Measurements from ENCODE around the gene ANXA4.

The ANXA4 gene

DNA sequence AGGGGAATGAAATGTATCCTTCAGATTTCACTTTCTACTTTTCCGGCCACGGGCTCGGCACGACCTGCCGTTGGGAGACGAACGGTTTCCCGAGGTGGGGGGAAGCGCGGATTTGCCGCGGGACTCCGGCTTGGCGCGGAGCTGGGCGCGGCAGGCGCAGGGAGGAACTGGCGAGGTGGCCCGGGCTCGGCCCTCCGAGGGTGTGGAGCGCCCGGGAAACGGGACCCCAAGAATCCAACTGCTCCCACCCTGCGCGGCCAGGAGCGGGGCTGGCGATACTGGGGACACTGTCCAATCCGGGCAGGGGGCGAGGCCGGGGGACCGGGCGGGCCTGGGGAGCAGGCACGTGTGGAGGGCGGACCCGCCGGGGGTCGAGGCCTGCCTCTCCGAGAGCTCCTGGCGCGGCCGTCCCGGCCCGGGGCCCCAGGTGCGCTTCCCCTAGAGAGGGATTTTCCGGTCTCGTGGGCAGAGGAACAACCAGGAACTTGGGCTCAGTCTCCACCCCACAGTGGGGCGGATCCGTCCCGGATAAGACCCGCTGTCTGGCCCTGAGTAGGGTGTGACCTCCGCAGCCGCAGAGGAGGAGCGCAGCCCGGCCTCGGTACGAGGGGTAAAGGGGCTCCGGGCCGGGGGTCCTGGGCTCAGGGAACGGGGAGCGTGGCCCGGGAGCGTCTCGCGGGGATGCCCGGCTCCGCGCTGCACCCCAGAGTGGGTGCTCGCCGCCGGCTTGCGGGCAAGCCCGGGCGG lies at the start of gene ANXA4:
TSS of gene ANXA4 (plus strand) at position 560 of the 747 bp plus-strand sequence. CDS start 39,432 bp downstream, outside the sequence.
- peak; percentile 81 for DNase-seq (ENCODE audit: low spot score)

DNA sequence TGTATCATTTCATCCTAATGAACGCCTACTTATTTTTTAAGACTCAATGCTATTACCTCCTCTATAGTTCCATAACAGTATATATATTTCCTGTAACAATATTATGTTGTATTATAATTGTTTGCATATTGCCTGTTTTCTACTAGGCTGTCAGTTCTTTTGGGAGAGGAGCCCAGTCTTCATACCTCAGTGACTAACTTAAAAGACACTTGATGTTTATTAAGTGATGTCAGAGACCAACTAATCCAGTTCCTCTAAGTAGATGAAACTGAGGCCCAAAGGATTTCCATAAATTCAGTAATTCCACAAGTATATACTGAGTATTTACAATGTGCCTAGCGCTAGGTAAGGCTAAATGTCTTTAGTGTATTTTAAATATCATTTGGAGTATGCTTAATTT lies 49.5 kb upstream of the ANXA4 start:
- no peak for DNase-seq (ENCODE audit: low spot score)

DNA sequence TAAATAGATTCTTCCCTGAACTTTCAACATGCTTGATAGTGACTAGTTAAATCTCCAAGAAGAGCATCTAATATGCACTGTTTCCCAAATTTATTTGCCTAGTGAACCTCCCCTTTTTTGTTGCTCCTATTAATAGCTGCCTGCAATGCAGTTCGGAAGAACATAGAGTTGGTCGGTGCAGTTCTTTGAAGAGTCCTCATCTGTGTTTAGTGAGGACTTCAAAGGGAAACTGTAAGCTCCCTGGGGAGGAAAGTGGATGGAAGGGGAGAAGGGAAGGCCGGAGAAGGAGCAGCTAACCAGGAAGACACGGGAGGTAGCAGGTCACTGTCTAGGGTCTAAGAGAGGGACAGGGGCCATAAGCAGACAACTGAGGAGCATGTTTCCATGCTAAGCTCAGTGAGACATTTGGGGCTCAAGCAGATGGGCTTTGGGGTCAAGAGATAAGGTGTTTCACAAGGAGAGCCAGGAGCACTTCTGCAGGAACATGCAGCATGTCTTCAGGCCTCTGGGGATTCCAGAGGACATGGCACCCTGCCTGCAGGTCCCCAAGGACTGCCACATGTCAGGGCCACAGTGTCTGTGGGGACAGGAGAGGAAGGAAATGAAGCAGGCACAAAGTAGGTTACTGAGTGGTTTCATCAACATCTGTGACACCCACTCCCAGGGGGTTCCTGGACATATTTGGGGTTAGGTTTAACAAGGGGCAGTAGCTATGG lies 48.7 kb upstream of the ANXA4 start:
- no peak for DNase-seq (ENCODE audit: low spot score)

DNA sequence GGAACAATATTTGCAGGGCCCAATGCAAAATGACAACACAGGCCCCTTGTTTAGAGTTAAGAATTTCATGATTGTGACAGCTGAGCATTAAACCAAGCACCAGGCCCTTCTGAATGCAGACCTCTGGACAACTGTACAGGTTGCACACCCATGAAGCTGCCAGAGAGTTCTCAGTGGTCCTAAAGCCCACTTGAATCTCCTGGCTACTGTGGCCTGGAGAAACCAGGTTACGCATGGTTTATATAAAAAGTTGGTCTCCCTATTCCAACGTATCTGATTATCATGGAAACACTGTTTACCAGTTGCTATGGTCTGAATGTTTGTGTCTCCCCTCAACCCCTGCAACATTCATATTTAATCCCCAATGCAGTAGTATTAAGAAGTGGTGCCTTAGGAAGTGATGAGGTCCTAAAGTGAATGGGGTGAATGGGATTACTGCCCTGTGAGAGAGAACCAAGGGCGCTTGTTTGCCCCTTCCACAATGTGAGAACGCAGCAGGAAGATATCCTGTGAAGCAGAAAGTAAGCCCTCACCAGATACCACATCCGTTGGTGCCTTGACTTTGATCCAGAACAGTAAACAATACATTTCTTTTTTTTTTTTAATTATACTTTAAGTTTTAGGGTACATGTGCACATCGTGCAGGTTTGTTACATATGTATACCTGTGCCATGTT lies 48.0 kb upstream of the ANXA4 start:
- no peak for DNase-seq (ENCODE audit: low spot score)

DNA sequence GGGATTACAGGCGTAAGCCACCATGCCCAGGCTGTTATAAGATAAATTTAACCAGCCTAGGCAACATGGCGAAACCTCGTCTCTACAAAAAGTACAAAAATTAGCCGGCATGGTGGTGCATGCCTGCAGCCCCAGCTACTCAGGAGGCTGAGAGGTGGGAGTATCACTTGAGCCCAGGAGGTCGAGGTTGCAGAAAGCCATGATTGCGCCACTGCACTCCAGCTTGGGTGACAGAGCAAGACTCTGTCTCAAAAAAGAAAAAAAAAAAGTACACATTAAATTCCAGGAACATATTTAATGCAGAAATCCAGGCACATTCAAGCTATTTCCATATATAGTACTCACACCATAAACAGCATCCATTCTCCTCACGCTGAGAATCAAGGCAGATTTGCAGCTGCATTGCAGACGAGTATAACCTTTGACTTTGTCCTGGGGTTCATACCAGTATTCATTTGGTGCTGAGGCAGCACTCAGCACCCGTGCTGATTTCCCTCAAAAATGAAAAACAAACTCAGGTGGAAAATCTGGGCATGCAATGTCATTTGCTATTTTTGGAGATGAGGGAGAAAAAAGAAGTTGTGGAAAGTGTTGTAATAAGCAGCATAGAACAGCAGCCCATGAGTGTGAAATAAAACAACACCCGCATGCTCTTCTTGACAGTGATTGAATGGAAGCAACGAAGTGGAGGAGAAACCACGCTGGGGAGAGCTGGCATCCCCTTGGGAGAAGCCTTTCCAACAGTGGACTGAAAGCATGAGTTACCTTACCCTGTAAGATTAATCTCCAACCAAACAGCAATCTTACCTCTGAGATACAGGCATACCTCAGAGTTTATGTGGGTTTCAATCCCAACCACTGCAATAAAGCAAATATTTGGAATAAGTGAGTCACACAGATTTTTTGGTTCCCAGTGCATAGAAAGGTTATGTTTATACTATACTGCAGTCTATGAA lies 46.8 kb upstream of the ANXA4 start:
- no peak for DNase-seq (ENCODE audit: low spot score)

DNA sequence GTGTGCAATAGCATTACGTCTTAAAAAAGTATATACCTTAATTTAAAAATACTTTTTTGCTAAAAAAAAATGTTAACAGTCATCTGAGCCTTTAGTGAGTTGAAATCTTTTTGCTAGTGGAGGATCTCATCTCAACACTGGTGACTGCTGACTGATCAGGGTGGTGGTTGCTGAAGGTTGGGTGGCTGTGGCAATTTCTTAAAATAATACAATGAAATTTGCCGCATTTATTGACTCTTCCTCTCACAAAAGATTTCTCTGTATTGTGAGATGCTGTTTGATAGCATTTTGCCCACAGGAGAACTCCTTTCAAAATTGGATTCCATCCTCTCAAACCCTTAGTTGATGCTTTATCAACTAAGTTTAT lies 46.1 kb upstream of the ANXA4 start:
- no peak for DNase-seq (ENCODE audit: low spot score)

DNA sequence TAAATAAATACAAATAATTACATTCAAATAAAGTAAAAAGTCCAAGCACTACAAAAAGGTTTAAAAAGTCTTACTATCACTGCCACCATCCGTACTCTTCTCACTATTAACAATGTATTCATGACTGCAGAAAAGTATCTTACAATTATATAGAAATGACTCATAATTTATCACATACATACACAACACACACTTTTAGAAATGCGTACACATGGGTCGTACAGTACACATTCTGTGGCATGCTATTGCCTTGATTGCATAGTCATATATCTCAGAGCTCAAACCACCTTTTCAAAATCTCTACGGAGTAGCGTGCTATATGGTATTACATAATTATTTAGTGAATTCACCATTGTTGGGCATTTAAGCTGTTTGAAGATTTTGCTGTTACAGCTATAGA lies 41.6 kb upstream of the ANXA4 start:
- no peak for DNase-seq (ENCODE audit: low spot score)

DNA sequence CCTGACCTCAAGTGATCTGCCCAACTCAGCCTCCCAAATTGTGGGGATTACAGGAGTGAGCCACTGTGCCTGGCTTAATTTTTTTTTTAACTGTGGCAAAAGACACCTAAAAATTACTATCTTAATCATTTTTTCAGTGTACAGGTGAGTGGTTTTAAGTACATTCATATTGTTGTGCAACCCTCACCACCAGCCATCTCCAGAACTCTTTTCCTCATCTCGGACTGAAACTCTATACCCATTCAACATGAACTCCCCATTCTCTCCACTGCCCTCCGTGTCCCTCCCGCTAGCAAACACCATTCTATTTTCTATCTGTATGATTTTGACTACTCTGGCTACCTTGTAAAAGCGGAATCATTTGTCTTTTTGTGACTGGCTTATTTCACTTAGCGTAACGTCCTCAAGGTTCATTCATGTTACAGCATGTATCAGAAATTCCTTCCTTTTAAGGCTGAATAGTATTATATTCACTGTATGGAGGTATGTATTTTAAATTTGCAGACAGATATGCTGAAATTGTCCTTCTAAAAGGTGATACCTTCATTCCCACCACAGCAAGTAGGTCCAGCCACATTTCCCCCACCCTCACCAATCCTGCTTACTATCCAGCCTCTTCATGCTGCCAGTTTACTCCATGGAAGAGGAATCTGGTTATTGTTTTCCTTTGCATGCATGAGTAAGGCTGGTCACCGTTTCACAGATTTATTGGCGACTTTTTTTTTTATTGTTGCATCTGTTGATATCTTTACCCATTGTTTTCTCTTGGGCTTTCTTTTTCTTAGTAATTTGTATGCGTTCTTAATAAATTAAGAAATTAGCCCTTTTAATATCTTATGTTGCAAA lies 40.6 kb upstream of the ANXA4 start:
- DNase-seq (ENCODE audit: low spot score), result no peak

DNA sequence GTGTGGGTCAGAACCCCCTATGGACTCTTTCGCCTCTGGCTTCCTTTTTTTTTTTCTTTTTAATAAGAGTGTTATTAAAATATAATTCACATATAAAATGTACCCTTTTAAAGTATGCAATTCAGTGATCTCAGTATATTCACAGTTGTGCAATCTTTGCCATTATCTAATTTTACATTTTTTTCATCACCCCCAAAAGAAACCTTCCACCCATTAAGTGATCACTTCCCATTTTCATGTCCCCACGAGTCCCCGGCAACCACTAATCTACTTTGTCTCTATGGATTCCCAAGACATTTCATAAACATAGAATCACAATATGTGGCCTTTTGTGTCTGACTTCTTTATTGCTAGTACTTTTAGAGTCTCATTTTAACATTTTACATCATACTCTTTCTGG lies 38.7 kb upstream of the ANXA4 start:
- no peak for DNase-seq (ENCODE audit: low spot score)

DNA sequence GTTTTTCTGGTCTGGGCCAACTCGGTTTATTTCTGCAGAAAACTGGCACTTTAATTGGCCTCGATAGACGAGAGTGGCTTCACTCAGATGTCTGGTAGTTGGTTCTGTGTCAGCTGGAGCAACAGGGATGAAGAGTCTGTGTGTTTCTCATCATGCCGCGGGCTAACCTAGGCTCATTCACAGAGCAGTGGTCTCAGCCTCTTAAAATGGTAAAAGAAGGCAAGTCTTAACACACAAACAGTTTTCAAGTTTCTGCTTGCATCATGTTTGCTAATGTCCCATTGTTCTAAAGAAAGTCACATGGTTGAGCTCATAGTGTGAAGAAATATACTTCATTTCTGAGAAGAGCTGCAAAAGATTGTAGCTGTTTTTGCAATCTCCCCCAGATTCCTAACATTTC lies 37.5 kb upstream of the ANXA4 start:
- no peak for DNase-seq (ENCODE audit: low spot score)

DNA sequence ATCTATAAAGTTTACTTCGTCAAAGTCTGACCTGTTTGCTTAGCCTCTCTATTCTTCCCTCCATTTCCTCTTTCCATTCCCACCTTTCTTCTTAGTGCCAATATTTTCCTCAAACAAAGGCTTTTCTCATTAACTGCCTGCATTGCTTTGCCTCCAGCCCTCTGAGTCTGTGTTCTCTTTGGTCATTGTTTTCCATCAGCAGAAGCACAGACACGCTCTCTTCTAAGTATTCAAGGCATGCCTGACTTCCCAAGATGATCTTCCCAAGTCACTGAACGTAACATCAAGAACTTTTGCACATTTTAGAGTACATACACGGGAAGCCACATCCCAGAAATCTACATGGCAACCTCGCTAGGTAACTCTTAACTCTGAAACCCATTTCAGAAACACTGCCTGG lies 32.6 kb upstream of the ANXA4 start:
- DNase-seq (ENCODE audit: low spot score), result no peak

DNA sequence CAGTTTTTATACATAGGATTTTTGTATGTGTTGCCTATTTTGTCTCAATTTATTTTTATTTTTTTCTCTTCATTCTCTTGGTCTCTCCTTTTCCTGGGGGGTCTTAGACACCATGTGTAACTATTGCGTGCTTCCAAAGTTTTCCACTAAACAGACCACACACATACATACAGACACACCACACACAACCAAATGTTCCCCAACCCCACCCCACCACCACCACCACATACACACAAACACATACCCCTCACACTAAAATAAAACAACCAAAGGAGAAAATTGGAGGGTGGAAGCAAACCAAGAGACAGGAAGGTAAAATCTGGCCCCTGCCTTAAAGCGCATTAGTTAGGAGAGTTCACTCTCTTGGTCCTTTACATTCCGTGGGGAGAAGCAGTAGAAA lies 30.0 kb upstream of the ANXA4 start:
- DNase-seq (ENCODE audit: low spot score), result no peak

DNA sequence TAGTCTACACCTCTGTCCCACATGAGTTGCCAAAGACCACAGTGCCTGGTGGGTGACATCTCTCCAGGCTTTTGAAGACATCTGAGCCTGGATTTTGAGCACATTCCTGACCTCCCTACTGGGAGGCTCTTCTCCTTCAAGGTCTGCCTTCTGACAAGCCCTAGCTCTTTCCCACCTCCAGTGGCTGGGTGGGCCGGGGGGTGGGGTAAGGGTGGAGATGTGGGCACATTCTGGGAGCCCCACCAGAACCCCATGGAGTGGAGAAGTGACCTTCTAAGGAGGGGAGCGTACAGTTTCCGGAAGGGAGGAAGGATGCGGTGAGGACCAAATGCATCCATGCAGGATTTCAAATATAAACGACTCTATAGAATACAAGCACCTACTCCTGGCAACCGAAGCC lies 27.9 kb upstream of the ANXA4 start:
- DNase-seq (ENCODE audit: low spot score), result no peak

DNA sequence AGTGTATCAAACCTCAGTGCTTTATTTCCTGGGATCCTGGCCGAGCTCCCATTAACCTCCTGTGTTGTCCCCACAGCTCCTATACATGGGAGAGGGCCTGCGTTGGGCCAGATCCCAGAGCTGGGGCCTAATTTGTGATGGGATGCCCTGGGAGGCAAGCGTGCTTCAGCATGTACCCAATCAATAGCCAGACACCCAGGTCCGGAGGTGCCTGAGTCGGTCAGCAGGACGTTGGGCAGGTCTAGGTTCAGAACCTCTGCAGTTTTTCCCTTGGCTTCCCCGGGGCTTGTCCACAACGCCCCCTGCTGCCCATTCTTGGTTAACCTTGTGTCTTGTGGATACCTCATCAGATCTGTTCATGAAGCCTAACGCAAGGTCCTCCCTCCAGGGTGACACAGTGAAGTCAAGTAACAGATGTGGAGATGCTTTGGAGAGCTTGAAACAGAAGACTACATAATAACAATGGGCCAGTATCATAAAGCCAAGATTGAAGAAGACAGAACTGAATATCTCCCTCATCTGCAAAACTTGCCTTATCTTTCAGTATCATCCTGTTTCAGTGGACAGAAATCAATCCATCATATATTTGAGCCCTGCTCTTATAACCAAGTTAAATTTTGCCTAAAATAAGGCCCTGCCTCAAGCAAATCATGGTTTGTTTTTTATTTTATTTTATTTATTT lies 27.3 kb upstream of the ANXA4 start:
- DNase-seq (ENCODE audit: low spot score), result peak; percentile 55

DNA sequence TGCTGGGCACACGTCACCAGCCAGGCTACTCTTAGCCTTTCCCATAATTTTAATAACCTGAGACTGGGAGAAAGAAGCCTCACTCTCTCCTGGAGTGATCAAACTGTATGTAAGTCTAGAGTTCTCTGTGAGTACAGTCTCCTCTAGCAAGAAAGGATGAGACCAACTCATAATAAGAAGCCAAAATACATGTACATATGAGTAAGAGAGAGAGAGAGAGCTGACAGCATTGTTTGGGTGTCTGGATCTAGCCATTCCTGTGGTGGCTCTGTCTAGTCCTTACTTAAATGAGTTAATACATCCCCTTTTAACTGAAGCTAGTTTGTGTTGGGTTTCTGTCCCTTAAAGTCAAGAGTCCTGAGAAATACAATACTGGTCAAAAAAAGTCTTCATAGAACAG lies 26.0 kb upstream of the ANXA4 start:
- no peak for DNase-seq (ENCODE audit: low spot score)

DNA sequence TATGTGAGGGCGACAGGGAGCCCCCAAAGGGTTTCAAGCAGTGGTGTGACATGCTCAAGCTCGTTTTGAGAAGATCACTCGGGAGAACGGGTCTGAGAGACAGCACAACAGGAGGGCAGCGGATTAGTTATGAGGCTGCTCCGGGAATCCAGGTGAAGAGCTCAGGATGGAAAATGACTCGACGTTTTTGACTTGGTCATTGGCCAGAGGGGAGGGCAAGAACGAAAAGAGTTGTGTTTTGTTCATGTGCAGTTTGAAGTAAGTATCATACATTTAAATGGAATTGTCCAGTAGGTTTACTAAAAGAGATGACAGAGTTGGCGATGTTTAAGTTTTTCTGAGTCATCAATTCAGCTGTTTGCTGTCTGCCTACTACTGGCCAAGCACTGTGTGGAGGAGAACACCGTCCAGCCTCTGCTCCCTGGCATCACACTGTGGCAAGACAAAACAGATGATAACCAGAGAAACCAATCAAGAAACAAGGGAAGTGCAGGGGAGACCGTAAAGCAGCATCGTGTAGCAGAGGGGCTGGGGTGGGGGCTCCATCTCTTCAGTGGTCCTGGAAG lies 25.3 kb upstream of the ANXA4 start:
- DNase-seq (ENCODE audit: low spot score), result no peak

DNA sequence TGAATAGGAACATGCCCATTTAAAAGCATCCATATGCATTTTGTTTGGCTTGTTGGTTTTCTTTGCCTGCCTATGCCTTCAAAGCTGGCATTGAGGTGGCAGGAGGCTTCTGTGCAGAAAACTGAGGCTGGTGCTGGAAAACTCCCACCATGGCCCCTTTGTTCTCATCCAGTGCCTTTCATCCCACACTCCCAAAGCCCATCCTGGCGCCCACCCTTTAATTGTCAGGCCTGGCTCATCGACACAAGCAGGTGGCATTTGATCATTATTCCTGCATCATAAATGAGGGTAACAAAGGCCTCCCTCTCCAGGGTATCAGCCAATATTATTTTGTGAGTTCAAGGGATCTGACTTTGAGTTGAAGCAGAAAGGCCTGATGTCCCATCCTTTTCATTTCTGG lies 24.7 kb upstream of the ANXA4 start:
- no peak for DNase-seq (ENCODE audit: low spot score)

DNA sequence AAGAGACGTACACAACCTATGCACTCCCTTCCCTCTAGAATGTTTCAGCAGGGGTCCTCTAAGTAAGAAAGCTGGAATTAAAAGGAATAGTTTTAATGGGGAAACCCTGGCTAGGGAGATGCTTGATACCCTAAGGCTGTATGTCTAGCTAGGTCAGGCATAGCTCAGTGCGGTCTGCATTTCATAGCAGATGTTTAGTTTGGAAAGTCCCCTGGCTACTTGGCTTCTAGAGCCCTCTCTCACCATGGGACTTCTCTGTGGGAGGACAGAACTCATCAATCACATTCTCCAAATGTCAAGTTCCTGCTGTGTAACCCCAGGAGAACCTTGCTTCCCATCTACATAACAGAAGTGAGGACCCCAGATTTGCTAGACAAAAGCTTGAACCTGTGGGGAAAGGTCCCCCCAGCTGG lies 24.1 kb upstream of the ANXA4 start:
- no peak for DNase-seq (ENCODE audit: low spot score)

DNA sequence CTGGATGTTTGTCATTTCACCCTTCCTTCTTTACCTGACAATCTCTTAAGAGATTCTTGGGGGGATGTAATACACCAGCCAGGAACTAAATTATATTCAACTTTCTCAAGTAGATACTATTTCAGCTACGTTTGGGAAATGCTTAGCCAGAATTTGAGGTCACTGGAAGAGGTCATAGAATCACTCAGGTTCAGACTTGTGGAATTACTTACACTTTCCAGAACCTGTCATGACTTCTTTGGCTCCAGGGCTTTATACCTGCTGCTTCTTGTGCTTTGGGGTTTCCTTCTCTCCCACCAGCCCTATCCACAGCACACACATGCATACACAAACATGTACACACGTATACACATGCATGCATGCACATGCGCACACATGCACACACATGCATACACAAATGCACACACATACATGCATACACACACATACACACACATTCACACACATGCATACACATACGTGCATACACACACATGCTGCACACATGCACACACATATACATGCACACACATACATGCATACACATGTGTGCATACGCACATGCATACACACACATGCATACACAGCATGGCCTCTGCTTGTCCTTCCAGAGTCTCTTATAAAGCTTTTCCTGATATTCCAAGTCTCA lies 23.5 kb upstream of the ANXA4 start:
- DNase-seq (ENCODE audit: low spot score), result no peak

DNA sequence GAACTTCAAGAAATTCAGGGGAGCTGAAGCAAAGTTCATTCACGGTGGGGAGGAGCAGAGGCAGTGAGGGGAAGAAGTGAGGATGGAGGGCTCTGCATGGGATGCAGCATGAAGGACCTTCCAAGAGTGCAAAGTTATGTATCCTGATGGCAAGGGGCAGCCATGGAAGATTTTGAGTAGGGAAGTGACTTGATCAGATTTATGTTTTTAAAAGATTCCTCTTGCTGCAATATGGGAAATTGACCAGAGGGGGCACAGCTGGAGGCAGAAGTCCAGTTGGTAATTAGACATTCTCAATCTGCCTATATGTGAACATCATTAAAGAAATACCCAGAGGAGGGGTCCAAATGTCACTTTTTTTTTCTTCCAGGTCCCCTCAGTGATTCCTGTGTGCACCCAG lies 21.5 kb upstream of the ANXA4 start:
- DNase-seq (ENCODE audit: low spot score), result peak; percentile 37
